Measurements from ENCODE around the gene HEYL.
A peak's percentile ranks its signal among the peaks of the same experiment; 100 is the strongest.

Gene HEYL

GRCh38 chr1:39671793-39672550 lies 32.5 kb upstream of the HEYL start, which contains the start of gene NT5C1A:
NT5C1A (minus strand) TSS chr1:39672107; CDS start chr1:39672038, 69 bp downstream.
- peak within 1 kb of the TSS; percentile 25 for H3K4me3 ChIP-seq (ENCODE audit: low read depth, low read length)
- TF ChIP-seq MYC (IDR thresholded peaks at IDR 0.05; ENCODE audit: low read depth, low read length) = no peak
- TF ChIP-seq CTCF (IDR thresholded peaks at IDR 0.05; ENCODE audit: low read depth, low read length) = no peak
- no peak for TF ChIP-seq POLR2A (IDR thresholded peaks at IDR 0.05; ENCODE audit: extremely low read depth, insufficient read length)
- TF ChIP-seq MAX (IDR thresholded peaks at IDR 0.05; ENCODE audit: low read depth, low read length) = no peak
- DNase-seq (ENCODE audit: low read depth) = peak; percentile 44

- no peak for DNase-seq (ENCODE audit: low read depth)
- no peak overlapping the region for H3K4me3 ChIP-seq (ENCODE audit: low read depth, low read length)
- TF ChIP-seq CTCF (IDR thresholded peaks at IDR 0.05; ENCODE audit: low read depth, low read length) = no peak
- no peak for TF ChIP-seq MAX (IDR thresholded peaks at IDR 0.05; ENCODE audit: low read depth, low read length)
- no peak for TF ChIP-seq POLR2A (IDR thresholded peaks at IDR 0.05; ENCODE audit: extremely low read depth, insufficient read length)
- TF ChIP-seq MYC (IDR thresholded peaks at IDR 0.05; ENCODE audit: low read depth, low read length) = no peak
These were observed 32.0 kb upstream of the HEYL start for GRCh38 chr1:39671433-39671792.

- no peak overlapping the region for H3K4me3 ChIP-seq (ENCODE audit: low read depth, low read length)
- TF ChIP-seq POLR2A (IDR thresholded peaks at IDR 0.05; ENCODE audit: extremely low read depth, insufficient read length) (no peak), MYC (IDR thresholded peaks at IDR 0.05; ENCODE audit: low read depth, low read length) (no peak), MAX (IDR thresholded peaks at IDR 0.05; ENCODE audit: low read depth, low read length) (no peak), CTCF (IDR thresholded peaks at IDR 0.05; ENCODE audit: low read depth, low read length) (no peak)
- no peak for DNase-seq (ENCODE audit: low read depth)
These were observed 31.2 kb upstream of the HEYL start for GRCh38 chr1:39670689-39671088.

GRCh38 chr1:39668894-39669293 lies 29.5 kb upstream of the HEYL start:
- DNase-seq (ENCODE audit: low read depth) = no peak
- TF ChIP-seq POLR2A (IDR thresholded peaks at IDR 0.05; ENCODE audit: extremely low read depth, insufficient read length) (no peak), CTCF (IDR thresholded peaks at IDR 0.05; ENCODE audit: low read depth, low read length) (no peak), MAX (IDR thresholded peaks at IDR 0.05; ENCODE audit: low read depth, low read length) (no peak), MYC (IDR thresholded peaks at IDR 0.05; ENCODE audit: low read depth, low read length) (no peak)
- no peak overlapping the region for H3K4me3 ChIP-seq (ENCODE audit: low read depth, low read length)

- TF ChIP-seq MYC (IDR thresholded peaks at IDR 0.05; ENCODE audit: low read depth, low read length) = no peak
- TF ChIP-seq MAX (IDR thresholded peaks at IDR 0.05; ENCODE audit: low read depth, low read length) = no peak
- TF ChIP-seq CTCF (IDR thresholded peaks at IDR 0.05; ENCODE audit: low read depth, low read length) = no peak
- no peak for TF ChIP-seq POLR2A (IDR thresholded peaks at IDR 0.05; ENCODE audit: extremely low read depth, insufficient read length)
- H3K4me3 ChIP-seq (ENCODE audit: low read depth, low read length) = no peak overlapping the region
- DNase-seq (ENCODE audit: low read depth) = no peak
These were observed 28.7 kb upstream of the HEYL start for GRCh38 chr1:39668111-39668510.

Measured in NB4 (cell line).